H1 (cell line): Measurements from ENCODE around the gene KMT5B. TPM values are rescaled to one million over a fixed set of nuclear protein-coding genes. Genes with fewer than 3 reads are reported as not detected.

Source experiments
- ASH2L ChIP-seq: fragments of 200-600, 300-600 bp; sonication (generic); IDR thresholded peaks from one replicate; pipeline ENCODE4 v1.7.1; 2017; ENCODE audit warnings: low read length
- EP300 ChIP-seq, 2 experiments: IDR thresholded peaks; 1 replicate in 1 of 2; 2 replicates in 1 of 2; pipeline ENCODE4 v1.6.1; 2011 to 2012; ENCODE audit warnings: low read depth in 2 of 2, low read length in 2 of 2, mild to moderate bottlenecking in 2 of 2, borderline replicate concordance in 1 of 2, inconsistent platforms in 1 of 2, moderate library complexity in 1 of 2
- GTF2F1 ChIP-seq: IDR thresholded peaks from 2 replicates; pipeline ENCODE4 v1.6.1; 2012; ENCODE audit warnings: low read depth, low read length, improper control_type of control experiment, borderline replicate concordance
- NANOG ChIP-seq: IDR thresholded peaks from 2 replicates; pipeline ENCODE4 v1.6.1; 2011; ENCODE audit warnings: low read length, low read depth, mild to moderate bottlenecking, inconsistent platforms; ENCODE audit not compliant: insufficient read depth, poor library complexity, severe bottlenecking
- RFX5 ChIP-seq: IDR thresholded peaks from 2 replicates; pipeline ENCODE4 v1.6.1; 2011; ENCODE audit warnings: low read depth, low read length, improper control_type of control experiment, borderline replicate concordance
- RNF2 ChIP-seq: fragments of 200-900, 300-1000 bp; sonication (generic); IDR thresholded peaks from 2 replicates; pipeline ENCODE4 v1.7.1; 2016; ENCODE audit warnings: borderline replicate concordance, low read depth, mild to moderate bottlenecking, antibody characterized with exemption, low read length; ENCODE audit not compliant: poor library complexity, severe bottlenecking; ENCODE audit errors: missing control alignments
- polyA plus RNA-seq, 7 experiments: library from polyadenylated mRNA; depleted of rRNA in 3 of 7; stranded (reverse) in 5 of 7; unstranded in 2 of 7; fragments of >200 nt in 5 of 7; fragments of 200-250 nt in 2 of 7; gene quantifications; 1 replicate in 5 of 7; 2 replicates in 1 of 7; 4 replicates in 1 of 7; pipeline versions ENCODE4 v1.2.1 to v1.2.3, GENCODE V29; 2011 to 2013; ENCODE audit warnings: missing spikeins in 2 of 7, mixed read lengths in 2 of 7
- total RNA-seq: library from RNA; stranded (reverse); fragmentation: NEBNext Ultra II Directional; extraction: Animal tissue kit (Norgen Biotek cat#: 25700); gene quantifications from 2 replicates; pipeline ENCODE4 v1.2.1, GENCODE V29; 2021

Gene KMT5B
- total and polyA plus RNA-seq, 2 of the 8 experiments (the other 6 are each of a cell fraction or from before 2014, with no cell fraction given) = 11.0 to 40.8 TPM

- TF ChIP-seq GTF2F1 (no peak), NANOG (no peak), EP300 (IDR thresholded peaks at IDR 0.05; ENCODE audit: borderline replicate concordance in 1 of 2, low read depth in 2 of 2, low read length in 2 of 2) (no peak), RNF2 (no peak), ASH2L (no peak), RFX5 (no peak)
These were observed 1.6 kb downstream of the KMT5B start (continued) for GRCh38 chr11:68211546-68211945.
